Neuronal stem cell (in vitro differentiated cells): ENCODE data around the gene MVP.

Experiments used
- DNase-seq: peaks from one replicate; pipeline ENCODE4 v3.0.0-alpha.2; 2013; ENCODE audit warnings: low spot score
- H2AFZ ChIP-seq: one replicate; pipeline ENCODE4 v1.6.1; 2013; ENCODE audit warnings: mild to moderate bottlenecking, low read length, inconsistent platforms
- H2AK5ac ChIP-seq: 2 replicates; pipeline ENCODE4 v1.6.1; 2013; ENCODE audit warnings: low read depth, mild to moderate bottlenecking, inconsistent platforms, low read length, moderate library complexity, mixed read lengths
- H2BK120ac ChIP-seq: 2 replicates; pipeline ENCODE4 v1.6.1; 2013; ENCODE audit warnings: low read depth, mild to moderate bottlenecking, inconsistent platforms, low read length, moderate library complexity, mixed read lengths
- H2BK12ac ChIP-seq: one replicate; pipeline ENCODE4 v1.6.1; 2013; ENCODE audit warnings: low read length, inconsistent platforms
- H2BK15ac ChIP-seq: 2 replicates; pipeline ENCODE4 v1.6.1; 2013; ENCODE audit warnings: mild to moderate bottlenecking, low read length, inconsistent platforms, mixed read lengths
- H2BK5ac ChIP-seq: one replicate; pipeline ENCODE4 v1.6.1; 2013; ENCODE audit warnings: inconsistent platforms, mild to moderate bottlenecking, low read length, moderate library complexity
- H3K14ac ChIP-seq: one replicate; pipeline ENCODE4 v1.6.1; 2013; ENCODE audit warnings: low read length, inconsistent platforms
- H3K18ac ChIP-seq: 2 replicates; pipeline ENCODE4 v1.6.1; 2013; ENCODE audit warnings: low read length, inconsistent platforms
- H3K23ac ChIP-seq: 2 replicates; pipeline ENCODE4 v1.6.1; 2013; ENCODE audit warnings: low read depth, mild to moderate bottlenecking, mixed read lengths, low read length, inconsistent platforms; ENCODE audit not compliant: poor library complexity
- H3K27ac ChIP-seq: replicated peaks from 3 replicates; pipeline ENCODE4 v1.5.1; 2013; ENCODE audit warnings: low read length, inconsistent platforms
- H3K27me3 ChIP-seq, 3 experiments: 2 replicates each; pipeline ENCODE4 v1.6.1; 2013; ENCODE audit warnings: low read length in 3 of 3, mild to moderate bottlenecking in 2 of 3, inconsistent platforms in 1 of 3, low read depth in 1 of 3, mixed read lengths in 1 of 3, moderate library complexity in 1 of 3; ENCODE audit not compliant: control insufficient read depth in 3 of 3, insufficient read depth in 3 of 3
- H3K36me3 ChIP-seq, 2 donors: replicated peaks in 1 of 2; 2 replicates each; pipeline ENCODE4 v1.6.1; 2013; ENCODE audit warnings: low read length in 2 of 2; ENCODE audit not compliant: control insufficient read depth in 2 of 2, insufficient read depth in 2 of 2
- H3K4ac ChIP-seq: 2 replicates; pipeline ENCODE4 v1.6.1; 2013; ENCODE audit warnings: inconsistent platforms, mild to moderate bottlenecking, low read length, moderate library complexity
- H3K4me1 ChIP-seq, 2 donors: 1 replicate in 1 of 2; 2 replicates in 1 of 2; pipeline ENCODE4 v1.6.1; 2013; ENCODE audit warnings: low read length in 2 of 2, low read depth in 1 of 2; ENCODE audit not compliant: control insufficient read depth in 2 of 2, insufficient read depth in 1 of 2
- H3K4me2 ChIP-seq: one replicate; pipeline ENCODE4 v1.6.1; 2013; ENCODE audit warnings: mild to moderate bottlenecking, low read length, inconsistent platforms; ENCODE audit not compliant: insufficient read depth, poor library complexity, severe bottlenecking
- H3K4me3 ChIP-seq, 2 donors: 2 replicates each; pipeline ENCODE4 v1.5.1; 2013; ENCODE audit warnings: low read length in 2 of 2, mild to moderate bottlenecking in 2 of 2, inconsistent platforms in 1 of 2, moderate library complexity in 1 of 2
- H3K79me1 ChIP-seq: one replicate; pipeline ENCODE4 v1.6.1; 2013; ENCODE audit warnings: low read depth, mild to moderate bottlenecking, inconsistent platforms, low read length, moderate library complexity
- H3K9ac ChIP-seq: one replicate; pipeline ENCODE4 v1.6.1; 2013; ENCODE audit warnings: mild to moderate bottlenecking, low read depth, low read length, inconsistent platforms; ENCODE audit not compliant: poor library complexity
- H3K9me3 ChIP-seq, 2 donors: replicated peaks in 1 of 2; 2 replicates each; pipeline versions ENCODE3 to v1.6.1; 2013; ENCODE audit warnings: low read length in 2 of 2, mild to moderate bottlenecking in 2 of 2, inconsistent platforms in 1 of 2, low read depth in 1 of 2, mixed read lengths in 1 of 2, moderate library complexity in 1 of 2; ENCODE audit not compliant: control insufficient read depth in 2 of 2, insufficient read depth in 1 of 2
- H4K8ac ChIP-seq: one replicate; pipeline ENCODE4 v1.6.1; 2013; ENCODE audit warnings: low read depth, mild to moderate bottlenecking, inconsistent platforms, low read length, moderate library complexity
- H4K91ac ChIP-seq: one replicate; pipeline ENCODE4 v1.6.1; 2013; ENCODE audit warnings: low read length, low read depth, mild to moderate bottlenecking, inconsistent platforms; ENCODE audit not compliant: poor library complexity
- WGBS, 2 donors: extraction: QIAGEN DNeasy Blood & Tissue Kit; methylation state at CpG; one replicate each; pipeline ENCODE4 v1.1.7; 2013; ENCODE audit warnings: missing lambda C conversion rate in 2 of 2, mixed read lengths in 1 of 2; ENCODE audit not compliant: insufficient read length in 2 of 2, insufficient replicate concordance in 1 of 2; ENCODE audit errors: extremely low coverage in 2 of 2; 5-methylcytosine and 5-hydroxymethylcytosine counted together

The MVP gene

DNA sequence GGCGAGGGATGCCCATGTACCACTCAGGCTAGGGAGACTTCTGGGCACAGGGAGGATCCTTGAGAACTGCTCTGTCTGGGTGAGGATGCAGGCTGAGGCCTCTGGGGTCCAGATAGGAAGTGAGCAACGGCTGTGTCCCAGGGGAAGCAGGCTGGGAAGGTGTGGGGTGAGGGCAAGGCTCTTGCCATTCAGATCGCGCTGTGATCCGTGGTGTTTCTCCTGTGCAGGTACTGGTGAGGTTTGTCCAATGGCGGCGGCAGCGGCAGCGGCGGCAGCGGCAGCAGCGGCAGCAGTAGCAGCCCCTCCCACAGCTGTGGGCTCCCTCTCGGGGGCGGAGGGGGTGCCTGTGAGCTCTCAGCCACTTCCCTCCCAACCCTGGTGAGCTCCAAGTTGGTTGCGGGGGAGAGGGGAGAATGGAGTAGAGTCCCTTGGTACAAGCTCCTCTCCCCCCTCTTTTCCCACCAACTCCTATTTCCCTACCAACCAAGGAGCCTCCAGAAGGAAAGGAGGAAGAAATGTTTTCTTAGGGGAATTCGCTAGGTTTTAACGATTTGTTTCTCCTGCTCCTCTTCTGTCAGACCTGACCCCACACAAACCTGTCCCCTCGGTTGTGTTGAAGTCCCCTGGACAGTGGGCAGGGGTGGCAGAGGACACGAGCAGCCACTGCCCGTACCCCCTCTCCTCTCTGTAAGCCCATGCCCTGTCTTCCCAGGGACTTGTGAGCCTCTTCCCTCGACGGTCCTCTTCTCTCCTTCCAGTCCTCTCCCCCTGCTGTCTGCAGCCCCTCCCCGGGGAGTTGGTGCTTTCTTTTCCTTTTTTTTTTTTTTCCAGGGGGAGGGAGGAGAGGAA lies 10.2 kb upstream of the MVP start:
- Histone ChIP-seq H3K27ac (peak overlapping the region; percentile 97), H3K4ac (no peak overlapping the region), H3K9ac (peak overlapping the region; percentile 88)

DNA sequence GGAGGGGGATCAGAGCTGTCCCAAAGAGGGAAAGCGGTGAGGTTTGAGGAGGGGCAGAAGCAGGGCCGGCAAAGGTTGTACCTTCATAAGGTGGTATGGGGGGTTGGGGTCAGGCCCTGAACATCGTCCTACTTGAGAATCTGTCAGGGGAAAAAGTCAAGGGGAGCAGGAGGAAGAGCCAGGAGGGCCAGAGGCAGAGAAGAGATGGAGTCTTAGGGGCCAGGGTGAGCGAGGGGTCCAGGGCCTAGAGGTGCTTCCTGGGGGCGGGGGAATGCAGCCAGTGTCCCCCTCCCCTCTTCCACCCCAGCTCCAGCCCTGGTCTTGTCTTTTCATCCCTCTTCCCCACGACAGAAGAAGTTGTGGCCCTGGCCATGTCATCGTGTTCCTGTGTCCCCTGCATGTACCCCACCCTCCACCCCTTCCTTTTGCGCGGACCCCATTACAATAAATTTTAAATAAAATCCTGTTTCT lies 9.5 kb upstream of the MVP start:
- Histone ChIP-seq H4K8ac (no peak overlapping the region), H3K14ac (no peak overlapping the region), H3K9me3 (peaks cover 0 to 2% of the 10 kb centered on the region in 2 donors), H3K9ac (peak overlapping the region; percentile 17), H3K4me3 (peak overlapping the region in 1 of 2 donors; percentile 71), H4K91ac (no peak overlapping the region), H3K18ac (peak overlapping the region; percentile 20), H3K79me1 (peaks cover 28% of the 10 kb centered on the region), H3K27me3 (no peaks in the 10 kb centered on the region), H2BK5ac (no peak overlapping the region), H3K4ac (no peak overlapping the region), H3K4me2 (no peak overlapping the region), H2BK12ac (no peak overlapping the region), H3K23ac (no peak overlapping the region), H3K27ac (peak overlapping the region; percentile 97), H3K4me1 (peaks cover 50 to 52% of the 10 kb centered on the region in 2 donors), H2AFZ (no peak overlapping the region), H2BK120ac (no peak overlapping the region), H3K36me3 (peaks cover 20 to 37% of the 10 kb centered on the region in 2 donors), H2BK15ac (no peak overlapping the region), H2AK5ac (no peak overlapping the region)
- DNase-seq = no peak
- no CpG with 5 or more reads among the region's 9 CpGs for WGBS, 2 donors

More for the DNA sequence above, 10.2 kb upstream of the MVP start:
- Histone ChIP-seq H3K4me2 (peak overlapping the region; percentile 23), H3K9me3 (peaks cover 0 to 2% of the 10 kb centered on the region in 2 donors), H4K91ac (no peak overlapping the region), H2BK15ac (no peak overlapping the region), H2AFZ (no peak overlapping the region), H2BK120ac (no peak overlapping the region), H3K18ac (peak overlapping the region; percentile 69), H2AK5ac (peak overlapping the region; percentile 86), H3K36me3 (peaks cover 20 to 36% of the 10 kb centered on the region in 2 donors), H3K23ac (peak overlapping the region; percentile 97), H2BK5ac (no peak overlapping the region), H3K27me3 (no peaks in the 10 kb centered on the region), H2BK12ac (no peak overlapping the region), H3K14ac (no peak overlapping the region), H4K8ac (no peak overlapping the region), H3K4me3 (no peak overlapping the region), H3K79me1 (peaks cover 27% of the 10 kb centered on the region), H3K4me1 (peaks cover 48% of the 10 kb centered on the region in 2 donors)
- no peak for DNase-seq
- no CpG with 5 or more reads among the region's 23 CpGs for WGBS, 2 donors

DNA sequence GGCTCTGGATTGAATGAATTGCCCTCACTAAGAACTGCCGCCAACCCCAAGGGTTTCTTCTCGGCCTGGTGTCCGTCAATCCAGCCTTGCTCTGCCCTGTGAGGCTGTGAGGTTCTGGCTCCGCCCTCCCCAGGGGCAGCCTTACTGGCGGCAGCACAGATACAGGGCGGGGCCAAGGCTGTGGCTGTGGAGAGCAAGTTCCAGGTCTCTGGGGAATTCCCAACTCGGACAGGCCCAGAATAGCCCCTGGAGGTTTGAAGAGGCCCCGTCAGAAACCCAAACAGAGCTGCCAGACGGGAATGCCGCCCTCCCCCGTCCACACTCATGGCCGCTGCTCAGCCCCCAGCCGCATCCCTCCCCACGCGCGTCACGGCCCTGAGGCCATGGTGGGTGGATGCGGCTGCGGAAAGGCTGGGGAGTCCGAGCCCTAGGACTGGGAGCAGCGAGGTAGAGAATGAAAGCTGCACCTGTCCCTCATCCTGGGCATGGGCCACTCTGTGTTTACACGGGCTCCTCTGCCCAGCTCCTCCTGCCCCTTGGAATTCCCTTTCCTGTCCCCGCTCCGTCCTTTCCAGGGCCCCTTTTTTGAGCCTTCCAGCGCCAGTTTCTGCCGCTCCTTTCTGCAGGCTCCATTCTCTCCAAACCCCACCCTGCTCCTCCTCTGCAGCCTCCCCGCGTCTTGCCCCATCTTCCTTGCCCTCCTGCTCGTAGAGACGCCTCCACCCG lies 8.9 kb upstream of the MVP start:
- H2BK5ac ChIP-seq = peak overlapping the region; percentile 97
- no peak overlapping the region for H4K91ac ChIP-seq
- peak overlapping the region; percentile 46 for H2BK12ac ChIP-seq
- peak overlapping the region; percentile 71 to 75 for H3K4me3 ChIP-seq
- peak overlapping the region; percentile 36 for H2AK5ac ChIP-seq
- peak overlapping the region; percentile 80 for H2AFZ ChIP-seq
- peak overlapping the region; percentile 96 for H3K9ac ChIP-seq
- H3K36me3 ChIP-seq = peaks cover 20 to 37% of the 10 kb centered on the region in 2 donors
- H2BK120ac ChIP-seq = peak overlapping the region; percentile 56
- no CpG with 5 or more reads among the region's 31 CpGs for WGBS, 2 donors
- peak overlapping the region; percentile 99 for H3K18ac ChIP-seq
- peak overlapping the region; percentile 92 for H3K23ac ChIP-seq
- peak overlapping the region; percentile 97 for H3K4ac ChIP-seq
- peaks cover 50 to 52% of the 10 kb centered on the region in 2 donors for H3K4me1 ChIP-seq
- peak overlapping the region; percentile 97 for H3K27ac ChIP-seq
- H4K8ac ChIP-seq = no peak overlapping the region
- peak overlapping the region; percentile 96 for H3K4me2 ChIP-seq
- H3K27me3 ChIP-seq = no peaks in the 10 kb centered on the region
- peaks cover 0 to 2% of the 10 kb centered on the region in 2 donors for H3K9me3 ChIP-seq
- H3K79me1 ChIP-seq = peaks cover 28% of the 10 kb centered on the region
- peak; percentile 95 for DNase-seq
- H3K14ac ChIP-seq = peak overlapping the region; percentile 99
- peak overlapping the region; percentile 83 for H2BK15ac ChIP-seq
